Measurements from ENCODE around the gene OCRL.

Gene OCRL

GRCh38 chrX:129612396-129612795, 72.3 kb downstream of the OCRL start:
- Histone ChIP-seq H3K27ac (ENCODE audit: low read depth, low read length) (no peak overlapping the region), H3K4me3 (ENCODE audit: low read length) (no peak overlapping the region), H3K4me1 (ENCODE audit: insufficient read depth, low read length) (no peaks in the 10 kb centered on the region), H3K9me3 (ENCODE audit: insufficient read depth, low read depth, low read length) (no peaks in the 10 kb centered on the region), H3K36me3 (ENCODE audit: insufficient read depth, low read length) (no peaks in the 10 kb centered on the region), H3K27me3 (ENCODE audit: insufficient read depth, low read length) (no peaks in the 10 kb centered on the region), H3K9ac (ENCODE audit: low read depth, low read length) (no peak overlapping the region)
- WGBS = 98% methylated on average over 2 of the region's 2 CpGs

- no peaks in the 10 kb centered on the region for H3K27me3 ChIP-seq (ENCODE audit: insufficient read depth, low read length)
Observed at GRCh38 chrX:129613596-129613995, 73.5 kb downstream of the OCRL start.

GRCh38 chrX:129614481-129615255, 74.6 kb downstream of the OCRL start:
- H3K27ac ChIP-seq (ENCODE audit: low read depth, low read length) = no peak overlapping the region
- 83% methylated on average over 5 of the region's 5 CpGs for WGBS
- no peak overlapping the region for H3K9ac ChIP-seq (ENCODE audit: low read depth, low read length)
- no peaks in the 10 kb centered on the region for H3K27me3 ChIP-seq (ENCODE audit: insufficient read depth, low read length)
- no peak overlapping the region for H3K4me3 ChIP-seq (ENCODE audit: low read length)
- no peaks in the 10 kb centered on the region for H3K9me3 ChIP-seq (ENCODE audit: insufficient read depth, low read depth, low read length)
- no peaks in the 10 kb centered on the region for H3K36me3 ChIP-seq (ENCODE audit: insufficient read depth, low read length)
- H3K4me1 ChIP-seq (ENCODE audit: insufficient read depth, low read length) = no peaks in the 10 kb centered on the region

More at GRCh38 chrX:129613596-129613995, 73.5 kb downstream of the OCRL start:
- Histone ChIP-seq H3K9ac (ENCODE audit: low read depth, low read length) (no peak overlapping the region), H3K4me1 (ENCODE audit: insufficient read depth, low read length) (no peaks in the 10 kb centered on the region), H3K36me3 (ENCODE audit: insufficient read depth, low read length) (no peaks in the 10 kb centered on the region), H3K9me3 (ENCODE audit: insufficient read depth, low read depth, low read length) (no peaks in the 10 kb centered on the region), H3K27ac (ENCODE audit: low read depth, low read length) (no peak overlapping the region), H3K4me3 (ENCODE audit: low read length) (no peak overlapping the region)

- 81% methylated on average over 6 of the region's 6 CpGs for WGBS
- no peaks in the 10 kb centered on the region for H3K36me3 ChIP-seq (ENCODE audit: insufficient read depth, low read length)
- no peak overlapping the region for H3K27ac ChIP-seq (ENCODE audit: low read depth, low read length)
- no peaks in the 10 kb centered on the region for H3K9me3 ChIP-seq (ENCODE audit: insufficient read depth, low read depth, low read length)
- no peaks in the 10 kb centered on the region for H3K4me1 ChIP-seq (ENCODE audit: insufficient read depth, low read length)
- no peak overlapping the region for H3K9ac ChIP-seq (ENCODE audit: low read depth, low read length)
- H3K4me3 ChIP-seq (ENCODE audit: low read length) = no peak overlapping the region
- no peaks in the 10 kb centered on the region for H3K27me3 ChIP-seq (ENCODE audit: insufficient read depth, low read length)
Observed at GRCh38 chrX:129617420-129617819, 77.4 kb downstream of the OCRL start.

- H3K36me3 ChIP-seq (ENCODE audit: insufficient read depth, low read length) = no peaks in the 10 kb centered on the region
- no peak overlapping the region for H3K27ac ChIP-seq (ENCODE audit: low read depth, low read length)
- no peak overlapping the region for H3K4me3 ChIP-seq (ENCODE audit: low read length)
- H3K27me3 ChIP-seq (ENCODE audit: insufficient read depth, low read length) = no peaks in the 10 kb centered on the region
- WGBS = 91% methylated on average over 4 of the region's 4 CpGs
- H3K9ac ChIP-seq (ENCODE audit: low read depth, low read length) = no peak overlapping the region
- H3K9me3 ChIP-seq (ENCODE audit: insufficient read depth, low read depth, low read length) = no peaks in the 10 kb centered on the region
- H3K4me1 ChIP-seq (ENCODE audit: insufficient read depth, low read length) = no peaks in the 10 kb centered on the region
Observed at GRCh38 chrX:129618997-129619396, 78.9 kb downstream of the OCRL start.

GRCh38 chrX:129622757-129623301, 82.8 kb downstream of the OCRL start:
- peak overlapping the region; percentile 35; the same call in 1 of the 2 replicates for H3K27ac ChIP-seq (ENCODE audit: low read depth, low read length)
- WGBS = 51% methylated on average over 10 of the region's 10 CpGs
- no peak overlapping the region for H3K9ac ChIP-seq (ENCODE audit: low read depth, low read length)
- no peaks in the 10 kb centered on the region for H3K27me3 ChIP-seq (ENCODE audit: insufficient read depth, low read length)
- no peak overlapping the region for H3K4me3 ChIP-seq (ENCODE audit: low read length)
- no peaks in the 10 kb centered on the region for H3K9me3 ChIP-seq (ENCODE audit: insufficient read depth, low read depth, low read length)
- H3K36me3 ChIP-seq (ENCODE audit: insufficient read depth, low read length) = no peaks in the 10 kb centered on the region
- no peaks in the 10 kb centered on the region for H3K4me1 ChIP-seq (ENCODE audit: insufficient read depth, low read length)

GRCh38 chrX:129626026-129626425, 86.0 kb downstream of the OCRL start:
- no peaks in the 10 kb centered on the region for H3K9me3 ChIP-seq (ENCODE audit: insufficient read depth, low read depth, low read length)
- WGBS = 88% methylated on average over 2 of the region's 3 CpGs
- H3K9ac ChIP-seq (ENCODE audit: low read depth, low read length) = no peak overlapping the region
- no peak overlapping the region for H3K27ac ChIP-seq (ENCODE audit: low read depth, low read length)
- no peaks in the 10 kb centered on the region for H3K27me3 ChIP-seq (ENCODE audit: insufficient read depth, low read length)
- no peaks in the 10 kb centered on the region for H3K36me3 ChIP-seq (ENCODE audit: insufficient read depth, low read length)
- no peaks in the 10 kb centered on the region for H3K4me1 ChIP-seq (ENCODE audit: insufficient read depth, low read length)
- no peak overlapping the region for H3K4me3 ChIP-seq (ENCODE audit: low read length)

GRCh38 chrX:129629837-129630236, 89.8 kb downstream of the OCRL start:
- H3K27ac ChIP-seq (ENCODE audit: low read depth, low read length) = no peak overlapping the region
- no peaks in the 10 kb centered on the region for H3K27me3 ChIP-seq (ENCODE audit: insufficient read depth, low read length)
- 84% methylated on average over 6 of the region's 7 CpGs for WGBS
- H3K4me3 ChIP-seq (ENCODE audit: low read length) = no peak overlapping the region
- no peaks in the 10 kb centered on the region for H3K9me3 ChIP-seq (ENCODE audit: insufficient read depth, low read depth, low read length)
- H3K4me1 ChIP-seq (ENCODE audit: insufficient read depth, low read length) = no peaks in the 10 kb centered on the region
- H3K9ac ChIP-seq (ENCODE audit: low read depth, low read length) = no peak overlapping the region
- no peaks in the 10 kb centered on the region for H3K36me3 ChIP-seq (ENCODE audit: insufficient read depth, low read length)

GRCh38 chrX:129631849-129632248, 91.8 kb downstream of the OCRL start:
- no peaks in the 10 kb centered on the region for H3K9me3 ChIP-seq (ENCODE audit: insufficient read depth, low read depth, low read length)
- H3K4me1 ChIP-seq (ENCODE audit: insufficient read depth, low read length) = no peaks in the 10 kb centered on the region
- H3K27me3 ChIP-seq (ENCODE audit: insufficient read depth, low read length) = no peaks in the 10 kb centered on the region
- WGBS = 83% methylated on average over 5 of the region's 5 CpGs
- H3K36me3 ChIP-seq (ENCODE audit: insufficient read depth, low read length) = no peaks in the 10 kb centered on the region
- H3K9ac ChIP-seq (ENCODE audit: low read depth, low read length) = no peak overlapping the region
- H3K4me3 ChIP-seq (ENCODE audit: low read length) = no peak overlapping the region
- H3K27ac ChIP-seq (ENCODE audit: low read depth, low read length) = no peak overlapping the region

- 87% methylated on average over 3 of the region's 7 CpGs for WGBS
- no peaks in the 10 kb centered on the region for H3K9me3 ChIP-seq (ENCODE audit: insufficient read depth, low read depth, low read length)
- no peak overlapping the region for H3K4me3 ChIP-seq (ENCODE audit: low read length)
- no peaks in the 10 kb centered on the region for H3K4me1 ChIP-seq (ENCODE audit: insufficient read depth, low read length)
- H3K9ac ChIP-seq (ENCODE audit: low read depth, low read length) = no peak overlapping the region
- H3K36me3 ChIP-seq (ENCODE audit: insufficient read depth, low read length) = no peaks in the 10 kb centered on the region
- H3K27me3 ChIP-seq (ENCODE audit: insufficient read depth, low read length) = no peaks in the 10 kb centered on the region
- H3K27ac ChIP-seq (ENCODE audit: low read depth, low read length) = no peak overlapping the region
Observed at GRCh38 chrX:129632443-129632842, 92.4 kb downstream of the OCRL start.

- Histone ChIP-seq H3K27ac (ENCODE audit: low read depth, low read length) (no peak overlapping the region), H3K27me3 (ENCODE audit: insufficient read depth, low read length) (no peaks in the 10 kb centered on the region), H3K9me3 (ENCODE audit: insufficient read depth, low read depth, low read length) (no peaks in the 10 kb centered on the region), H3K4me3 (ENCODE audit: low read length) (no peak overlapping the region), H3K4me1 (ENCODE audit: insufficient read depth, low read length) (no peaks in the 10 kb centered on the region), H3K9ac (ENCODE audit: low read depth, low read length) (no peak overlapping the region), H3K36me3 (ENCODE audit: insufficient read depth, low read length) (no peaks in the 10 kb centered on the region)
- 36% methylated on average over 7 of the region's 7 CpGs for WGBS
Observed at GRCh38 chrX:129634541-129634940, 94.5 kb downstream of the OCRL start.

All from HUES64 (cell line).